LNCAP (cell line): ENCODE measurements around the gene TSNAX.

Source experiments
- TF ChIP-seq, protein P1 (sequence below): fragments of 450-650 bp; IDR thresholded peaks from 2 replicates; pipeline ENCODE4 v1.5.1; 2017; ENCODE audit warnings: mild to moderate bottlenecking

TSNAX gene

DNA sequence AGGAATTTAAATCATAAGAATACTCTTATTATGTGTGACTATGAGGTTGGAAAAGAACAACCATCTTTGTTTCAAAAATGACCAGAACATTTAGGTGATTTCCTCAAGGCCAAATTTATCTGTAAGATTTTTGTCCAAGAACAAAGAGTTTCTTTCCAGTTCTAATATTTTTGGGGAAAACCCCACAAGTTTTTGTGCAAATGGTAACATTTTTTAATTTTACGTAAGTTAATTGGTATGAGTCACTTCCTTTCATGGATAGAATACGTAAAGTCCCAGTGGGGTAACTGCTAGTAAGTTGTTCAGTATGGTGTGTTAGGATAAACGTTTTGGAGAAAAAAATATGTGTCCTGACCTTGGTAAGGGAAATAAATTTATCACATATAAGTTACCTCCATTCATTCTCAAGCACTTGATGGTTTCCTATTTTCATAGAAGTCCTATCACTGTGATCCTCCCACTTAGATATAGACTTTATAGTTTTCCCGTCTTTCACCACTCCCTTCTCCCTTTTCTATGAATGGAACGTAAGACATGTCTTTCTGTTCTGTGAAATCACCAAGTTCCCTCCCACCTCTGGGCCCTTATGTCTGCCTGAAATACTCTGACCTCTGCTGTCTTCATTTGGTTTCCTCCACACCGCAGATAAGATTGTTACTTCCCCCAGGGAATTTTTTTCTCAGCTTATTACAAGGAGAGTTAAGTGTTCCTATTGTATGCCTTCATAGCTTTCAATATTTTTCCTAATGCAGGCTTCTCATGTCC lies 34.9 kb upstream of the TSNAX start:
- TF ChIP-seq, protein P1, sequence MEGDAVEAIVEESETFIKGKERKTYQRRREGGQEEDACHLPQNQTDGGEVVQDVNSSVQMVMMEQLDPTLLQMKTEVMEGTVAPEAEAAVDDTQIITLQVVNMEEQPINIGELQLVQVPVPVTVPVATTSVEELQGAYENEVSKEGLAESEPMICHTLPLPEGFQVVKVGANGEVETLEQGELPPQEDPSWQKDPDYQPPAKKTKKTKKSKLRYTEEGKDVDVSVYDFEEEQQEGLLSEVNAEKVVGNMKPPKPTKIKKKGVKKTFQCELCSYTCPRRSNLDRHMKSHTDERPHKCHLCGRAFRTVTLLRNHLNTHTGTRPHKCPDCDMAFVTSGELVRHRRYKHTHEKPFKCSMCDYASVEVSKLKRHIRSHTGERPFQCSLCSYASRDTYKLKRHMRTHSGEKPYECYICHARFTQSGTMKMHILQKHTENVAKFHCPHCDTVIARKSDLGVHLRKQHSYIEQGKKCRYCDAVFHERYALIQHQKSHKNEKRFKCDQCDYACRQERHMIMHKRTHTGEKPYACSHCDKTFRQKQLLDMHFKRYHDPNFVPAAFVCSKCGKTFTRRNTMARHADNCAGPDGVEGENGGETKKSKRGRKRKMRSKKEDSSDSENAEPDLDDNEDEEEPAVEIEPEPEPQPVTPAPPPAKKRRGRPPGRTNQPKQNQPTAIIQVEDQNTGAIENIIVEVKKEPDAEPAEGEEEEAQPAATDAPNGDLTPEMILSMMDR = no peak

DNA sequence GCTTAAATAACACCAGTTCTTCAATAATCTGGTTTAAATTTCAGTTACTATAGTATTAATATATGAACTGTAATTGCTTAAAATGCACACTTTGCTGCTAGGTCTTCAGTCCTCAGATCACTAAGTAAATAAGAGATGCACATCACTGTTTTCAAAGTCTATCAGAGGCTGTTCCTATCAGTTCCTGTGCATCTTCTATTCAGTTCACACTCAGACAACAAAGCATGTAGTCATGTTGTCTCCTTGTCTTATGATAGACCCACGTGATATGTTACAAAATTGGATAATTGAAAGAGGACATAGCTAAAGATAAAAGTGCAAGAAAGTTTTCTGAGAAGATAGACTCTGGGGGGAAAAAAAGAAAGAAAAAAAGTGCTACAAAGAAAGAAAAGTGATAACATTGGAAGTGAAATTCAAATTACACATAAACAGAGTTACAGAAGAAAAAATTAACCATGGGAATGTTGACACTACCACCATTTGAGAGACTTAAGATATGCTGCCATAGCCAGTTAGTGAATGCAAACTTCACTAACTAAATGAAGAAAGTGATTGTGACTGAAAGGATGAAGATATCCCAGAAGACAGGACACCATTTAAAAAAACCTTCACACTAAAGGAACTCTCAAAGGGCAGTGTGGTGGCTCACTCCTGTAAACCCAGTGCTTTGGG lies 33.9 kb upstream of the TSNAX start:
- TF ChIP-seq, protein P1 = no peak

DNA sequence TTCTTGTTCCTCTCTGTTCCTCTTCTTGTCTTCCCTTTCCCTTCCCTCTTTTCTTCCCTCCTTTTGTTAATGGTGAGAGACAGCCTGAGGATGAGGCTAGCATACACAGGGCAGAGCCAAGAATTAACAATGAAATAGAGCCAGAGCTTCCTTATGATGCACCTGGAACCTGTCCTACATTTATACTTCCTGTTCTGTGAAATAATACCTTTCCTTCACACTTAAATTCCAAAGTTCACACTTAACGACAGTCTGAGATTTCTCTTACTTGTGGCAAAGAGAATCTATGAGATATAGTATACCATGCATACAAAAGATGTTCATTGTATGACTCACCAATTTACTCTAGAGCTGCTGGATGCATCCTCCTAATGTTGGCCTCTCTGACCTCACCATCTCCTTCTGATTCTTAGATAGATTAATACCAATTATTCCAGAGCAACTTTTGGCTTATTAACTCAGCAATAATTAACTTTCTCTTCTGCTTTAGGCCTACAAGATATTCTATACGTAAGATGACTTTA lies 30.8 kb upstream of the TSNAX start:
- TF ChIP-seq, protein P1 = no peak

DNA sequence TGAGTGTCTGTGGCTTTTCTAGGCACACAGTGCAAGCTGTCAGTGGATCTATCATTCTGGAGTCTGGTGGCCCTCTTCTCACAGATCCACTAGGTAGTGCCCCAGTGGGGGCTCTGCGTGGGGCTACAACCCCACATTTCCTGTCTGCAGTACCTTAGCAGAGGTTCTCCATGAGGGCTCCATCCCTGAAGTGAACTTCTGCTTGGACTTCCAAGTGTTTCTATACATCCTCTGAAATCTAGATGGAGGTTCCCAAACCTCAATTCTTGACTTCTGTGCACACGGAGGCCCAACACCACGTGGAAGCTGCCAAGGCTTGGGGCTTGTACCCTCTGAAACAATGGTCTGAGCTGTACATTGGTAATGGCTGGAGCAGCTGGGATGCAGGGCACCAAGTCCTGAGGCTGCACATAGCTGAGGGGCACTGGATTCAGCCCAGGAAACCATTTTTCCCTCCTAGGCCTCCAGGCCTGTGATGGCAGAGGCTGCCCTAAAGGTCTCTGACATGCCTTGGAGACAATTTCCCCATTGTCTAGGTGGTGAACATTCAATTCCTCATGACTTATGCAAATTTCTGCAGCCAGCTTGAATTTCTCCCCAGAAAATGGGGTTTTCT lies 29.2 kb upstream of the TSNAX start:
- TF ChIP-seq, protein P1 = no peak

DNA sequence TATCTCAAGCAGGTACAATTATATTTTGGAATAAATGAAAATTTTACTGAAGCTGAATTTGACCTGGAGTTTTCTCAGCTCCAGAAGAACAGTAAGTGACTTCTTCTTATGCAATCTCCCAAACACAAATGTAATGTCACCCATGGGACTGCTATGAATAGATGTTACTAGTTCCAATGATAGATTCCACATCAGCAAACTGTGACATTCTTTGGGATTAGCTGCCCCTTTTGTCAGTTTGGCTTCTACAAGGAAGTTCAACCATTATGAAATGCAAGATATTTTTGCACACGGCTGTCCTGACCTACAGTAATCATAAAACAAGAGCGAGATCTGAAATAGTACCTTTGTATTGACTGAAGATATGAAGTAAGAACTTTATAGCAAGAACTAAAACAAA lies 27.8 kb upstream of the TSNAX start:
- TF ChIP-seq, protein P1 = no peak

DNA sequence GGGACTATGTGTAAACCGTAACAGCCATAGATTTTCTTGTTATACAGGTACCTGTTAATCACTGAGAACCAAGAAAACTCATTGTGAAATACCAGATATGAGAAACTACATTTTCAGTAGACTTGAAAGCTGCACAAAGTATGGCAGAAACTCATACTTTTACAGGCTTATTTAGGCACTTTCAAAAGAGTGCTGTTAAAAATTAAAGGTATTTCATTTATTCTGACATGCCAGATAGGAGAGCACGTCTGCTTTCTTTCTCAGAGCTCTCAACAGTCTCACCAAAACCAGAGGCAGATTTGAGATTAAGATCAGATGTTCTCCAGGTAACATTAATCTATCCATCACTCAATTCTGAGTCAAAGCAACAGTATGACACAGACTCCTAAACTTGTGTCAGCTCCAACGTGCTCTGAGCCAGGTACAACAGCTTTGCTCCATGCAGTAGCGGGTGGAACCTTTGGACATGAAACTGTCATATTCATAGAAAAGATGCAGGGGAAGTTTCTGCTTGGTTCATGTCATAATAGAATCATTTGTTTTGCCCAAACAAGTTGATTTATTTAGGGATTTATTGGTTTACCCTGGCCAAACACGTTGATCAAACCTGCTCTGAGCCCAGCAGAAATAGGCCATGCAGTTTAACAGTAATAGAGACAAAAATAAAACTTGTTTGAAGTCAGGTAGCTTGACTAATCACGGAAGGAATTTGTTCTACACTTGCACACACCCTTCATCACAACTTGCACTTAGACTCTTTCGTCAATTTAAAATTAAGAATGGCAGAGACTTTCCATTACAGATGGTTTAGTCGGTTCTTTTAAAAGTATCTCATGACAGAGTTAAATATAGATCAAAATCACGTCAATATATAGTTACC lies 20.8 kb upstream of the TSNAX start:
- TF ChIP-seq, protein P1 = no peak

DNA sequence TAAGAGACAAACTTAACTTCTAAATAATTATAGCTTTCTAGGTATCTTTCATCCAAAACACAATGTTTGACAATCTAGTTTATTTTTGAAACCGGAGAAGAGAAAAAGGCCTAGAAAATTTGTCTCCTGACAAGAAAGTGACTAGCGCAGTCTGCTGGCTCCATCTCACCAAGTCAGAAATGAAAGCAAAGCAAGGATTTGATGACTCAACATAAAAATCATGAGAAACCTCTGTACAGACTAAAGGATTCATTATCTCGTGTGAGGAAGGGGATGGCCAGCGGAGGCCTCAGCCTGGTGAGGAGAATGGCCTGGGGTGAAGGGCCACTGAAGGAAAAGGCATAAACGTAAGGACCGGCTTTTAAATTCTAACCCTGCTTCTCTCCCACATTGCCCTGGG lies 20.0 kb upstream of the TSNAX start:
- TF ChIP-seq, protein P1 = no peak
